ENCODE data around the gene NAT16. TPM values are rescaled to one million over a fixed set of nuclear protein-coding genes. Genes with fewer than 3 reads are reported as not detected.
A peak's percentile ranks its signal among the peaks of the same experiment; 100 is the strongest.

The NAT16 gene
- total RNA-seq, 1 donor from 2014 or later: 2.4 TPM

DNA sequence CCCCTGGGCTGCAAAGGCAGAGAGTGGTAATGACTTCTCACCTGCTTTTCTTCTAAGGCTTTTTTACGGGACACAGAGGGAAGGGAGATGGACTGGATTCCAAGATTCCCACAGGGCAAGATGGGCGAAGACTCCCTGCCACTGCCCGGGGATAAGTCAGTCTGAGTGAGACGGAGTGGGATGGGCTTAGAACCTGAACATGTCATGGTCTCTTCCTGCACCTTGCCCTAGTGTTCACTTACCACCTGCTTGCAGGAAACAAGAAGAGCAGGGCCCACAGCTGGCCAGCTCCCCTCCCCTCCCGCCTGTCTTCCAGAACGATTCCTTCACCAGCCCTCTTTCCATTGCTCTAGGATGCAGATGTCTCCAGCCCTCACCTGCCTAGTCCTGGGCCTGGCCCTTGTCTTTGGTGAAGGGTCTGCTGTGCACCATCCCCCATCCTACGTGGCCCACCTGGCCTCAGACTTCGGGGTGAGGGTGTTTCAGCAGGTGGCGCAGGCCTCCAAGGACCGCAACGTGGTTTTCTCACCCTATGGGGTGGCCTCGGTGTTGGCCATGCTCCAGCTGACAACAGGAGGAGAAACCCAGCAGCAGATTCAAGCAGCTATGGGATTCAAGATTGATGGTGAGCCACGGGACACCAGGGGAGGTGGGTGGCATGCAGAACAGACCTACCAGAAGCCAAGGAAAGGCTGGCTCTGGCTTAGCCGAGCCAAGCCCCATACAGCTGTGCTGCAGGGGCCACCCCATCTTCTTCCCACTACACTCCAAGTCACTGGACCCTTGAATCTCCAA is 51.9 kb downstream of the NAT16 start:
- Mint-ChIP-seq H3K4me1 (ENCODE audit: low read depth, unreplicated experiment) (no peaks in the 10 kb centered on the region), H3K27ac (ENCODE audit: unreplicated experiment) (no peak overlapping the region), H3K27me3 (ENCODE audit: unreplicated experiment) (peaks cover 5% of the 10 kb centered on the region), H3K9me3 (ENCODE audit: unreplicated experiment) (peaks cover 2% of the 10 kb centered on the region), H3K4me3 (ENCODE audit: unreplicated experiment) (no peak overlapping the region), H3K36me3 (ENCODE audit: unreplicated experiment) (no peaks in the 10 kb centered on the region)
- DNase-seq: no peak
- TF ChIP-seq, protein P1, sequence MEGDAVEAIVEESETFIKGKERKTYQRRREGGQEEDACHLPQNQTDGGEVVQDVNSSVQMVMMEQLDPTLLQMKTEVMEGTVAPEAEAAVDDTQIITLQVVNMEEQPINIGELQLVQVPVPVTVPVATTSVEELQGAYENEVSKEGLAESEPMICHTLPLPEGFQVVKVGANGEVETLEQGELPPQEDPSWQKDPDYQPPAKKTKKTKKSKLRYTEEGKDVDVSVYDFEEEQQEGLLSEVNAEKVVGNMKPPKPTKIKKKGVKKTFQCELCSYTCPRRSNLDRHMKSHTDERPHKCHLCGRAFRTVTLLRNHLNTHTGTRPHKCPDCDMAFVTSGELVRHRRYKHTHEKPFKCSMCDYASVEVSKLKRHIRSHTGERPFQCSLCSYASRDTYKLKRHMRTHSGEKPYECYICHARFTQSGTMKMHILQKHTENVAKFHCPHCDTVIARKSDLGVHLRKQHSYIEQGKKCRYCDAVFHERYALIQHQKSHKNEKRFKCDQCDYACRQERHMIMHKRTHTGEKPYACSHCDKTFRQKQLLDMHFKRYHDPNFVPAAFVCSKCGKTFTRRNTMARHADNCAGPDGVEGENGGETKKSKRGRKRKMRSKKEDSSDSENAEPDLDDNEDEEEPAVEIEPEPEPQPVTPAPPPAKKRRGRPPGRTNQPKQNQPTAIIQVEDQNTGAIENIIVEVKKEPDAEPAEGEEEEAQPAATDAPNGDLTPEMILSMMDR (IDR thresholded peaks at IDR 0.05; ENCODE audit: partially characterized antibody, unreplicated experiment): no peak

DNA sequence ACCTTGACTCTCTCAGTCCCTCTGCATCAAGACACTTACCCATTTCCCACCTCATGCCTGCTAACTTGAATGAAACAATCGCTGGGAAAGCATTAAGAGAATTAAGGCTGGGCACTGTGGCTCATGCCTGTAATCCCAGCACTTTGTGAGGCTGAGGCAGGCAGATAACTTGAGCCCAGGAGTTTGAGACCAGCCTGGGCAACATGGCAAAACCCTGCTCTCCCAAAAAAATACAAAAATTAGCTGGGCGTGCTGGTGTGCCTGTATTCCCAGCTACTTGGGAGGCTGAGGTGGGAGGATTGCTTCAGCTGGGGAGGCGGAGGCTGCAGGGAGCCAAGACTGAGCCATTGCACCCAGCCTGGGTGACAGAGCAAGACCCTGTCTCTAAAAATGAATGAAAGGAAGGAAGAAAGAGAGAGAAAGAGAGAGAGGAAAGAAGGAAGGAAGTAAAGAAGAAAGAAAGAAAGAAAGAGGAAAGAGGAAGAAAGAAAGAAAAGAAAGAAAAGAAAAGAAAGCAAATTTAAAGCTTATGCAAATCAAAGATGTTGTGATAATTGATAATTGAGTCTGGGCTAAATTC is 52.5 kb downstream of the NAT16 start:
- Mint-ChIP-seq H3K4me1 (ENCODE audit: low read depth, unreplicated experiment) (no peaks in the 10 kb centered on the region), H3K36me3 (ENCODE audit: unreplicated experiment) (no peaks in the 10 kb centered on the region), H3K9me3 (ENCODE audit: unreplicated experiment) (peaks cover 2% of the 10 kb centered on the region), H3K27ac (ENCODE audit: unreplicated experiment) (no peak overlapping the region), H3K4me3 (ENCODE audit: unreplicated experiment) (no peak overlapping the region), H3K27me3 (ENCODE audit: unreplicated experiment) (peaks cover 4% of the 10 kb centered on the region)
- DNase-seq: no peak
- TF ChIP-seq, protein P1 (IDR thresholded peaks at IDR 0.05; ENCODE audit: partially characterized antibody, unreplicated experiment): no peak

DNA sequence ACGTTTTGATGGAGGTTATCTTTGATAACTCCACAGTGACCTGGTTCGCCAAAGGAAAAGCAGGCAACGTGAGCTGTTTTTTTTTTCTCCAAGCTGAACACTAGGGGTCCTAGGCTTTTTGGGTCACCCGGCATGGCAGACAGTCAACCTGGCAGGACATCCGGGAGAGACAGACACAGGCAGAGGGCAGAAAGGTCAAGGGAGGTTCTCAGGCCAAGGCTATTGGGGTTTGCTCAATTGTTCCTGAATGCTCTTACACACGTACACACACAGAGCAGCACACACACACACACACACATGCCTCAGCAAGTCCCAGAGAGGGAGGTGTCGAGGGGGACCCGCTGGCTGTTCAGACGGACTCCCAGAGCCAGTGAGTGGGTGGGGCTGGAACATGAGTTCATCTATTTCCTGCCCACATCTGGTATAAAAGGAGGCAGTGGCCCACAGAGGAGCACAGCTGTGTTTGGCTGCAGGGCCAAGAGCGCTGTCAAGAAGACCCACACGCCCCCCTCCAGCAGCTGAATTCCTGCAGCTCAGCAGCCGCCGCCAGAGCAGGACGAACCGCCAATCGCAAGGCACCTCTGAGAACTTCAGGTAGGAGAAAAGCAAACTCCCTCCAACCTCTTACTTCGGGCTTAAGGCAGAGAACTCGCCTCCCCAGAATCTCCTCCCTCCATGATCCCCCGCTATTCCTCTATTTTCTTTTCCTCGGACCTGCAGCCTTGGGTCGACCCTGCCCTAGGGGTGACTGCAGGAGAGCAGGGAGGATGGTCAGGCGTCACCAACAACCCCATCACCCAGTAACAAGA is 53.2 kb downstream of the NAT16 start, which contains the start of gene SERPINE1:
Gene SERPINE1, plus strand, starts transcription at position 454 of the 809 bp plus-strand sequence. CDS start 1,290 bp downstream, outside the sequence.
- H3K27ac Mint-ChIP-seq (ENCODE audit: unreplicated experiment): no peak within 1 kb of the TSS
- H3K27me3 Mint-ChIP-seq (ENCODE audit: unreplicated experiment): peaks cover 6% of the 10 kb centered on the region
- no peak for DNase-seq
- TF ChIP-seq, protein P1 (IDR thresholded peaks at IDR 0.05; ENCODE audit: partially characterized antibody, unreplicated experiment): peak; percentile 38
- peaks cover 2% of the 10 kb centered on the region for H3K9me3 Mint-ChIP-seq (ENCODE audit: unreplicated experiment)
- no peaks in the 10 kb centered on the region for H3K36me3 Mint-ChIP-seq (ENCODE audit: unreplicated experiment)
- H3K4me3 Mint-ChIP-seq (ENCODE audit: unreplicated experiment): no peak within 1 kb of the TSS
- peaks cover 1% of the 10 kb centered on the region for H3K4me1 Mint-ChIP-seq (ENCODE audit: low read depth, unreplicated experiment)

DNA sequence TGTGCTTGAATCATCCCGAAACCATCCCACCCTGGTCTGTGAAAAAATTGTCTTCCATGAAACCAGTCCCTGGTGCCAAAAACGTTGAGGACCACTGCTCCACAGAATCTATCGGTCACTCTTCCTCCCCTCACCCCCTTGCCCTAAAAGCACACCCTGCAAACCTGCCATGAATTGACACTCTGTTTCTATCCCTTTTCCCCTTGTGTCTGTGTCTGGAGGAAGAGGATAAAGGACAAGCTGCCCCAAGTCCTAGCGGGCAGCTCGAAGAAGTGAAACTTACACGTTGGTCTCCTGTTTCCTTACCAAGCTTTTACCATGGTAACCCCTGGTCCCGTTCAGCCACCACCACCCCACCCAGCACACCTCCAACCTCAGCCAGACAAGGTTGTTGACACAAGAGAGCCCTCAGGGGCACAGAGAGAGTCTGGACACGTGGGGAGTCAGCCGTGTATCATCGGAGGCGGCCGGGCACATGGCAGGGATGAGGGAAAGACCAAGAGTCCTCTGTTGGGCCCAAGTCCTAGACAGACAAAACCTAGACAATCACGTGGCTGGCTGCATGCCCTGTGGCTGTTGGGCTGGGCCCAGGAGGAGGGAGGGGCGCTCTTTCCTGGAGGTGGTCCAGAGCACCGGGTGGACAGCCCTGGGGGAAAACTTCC is 54.0 kb downstream of the NAT16 start:
- H3K9me3 Mint-ChIP-seq (ENCODE audit: unreplicated experiment): peaks cover 2% of the 10 kb centered on the region
- H3K4me1 Mint-ChIP-seq (ENCODE audit: low read depth, unreplicated experiment): peaks cover 1% of the 10 kb centered on the region
- DNase-seq: no peak
- peaks cover 6% of the 10 kb centered on the region for H3K27me3 Mint-ChIP-seq (ENCODE audit: unreplicated experiment)
- no peak overlapping the region for H3K27ac Mint-ChIP-seq (ENCODE audit: unreplicated experiment)
- TF ChIP-seq, protein P1 (IDR thresholded peaks at IDR 0.05; ENCODE audit: partially characterized antibody, unreplicated experiment): no peak
- no peak overlapping the region for H3K4me3 Mint-ChIP-seq (ENCODE audit: unreplicated experiment)
- H3K36me3 Mint-ChIP-seq (ENCODE audit: unreplicated experiment): no peaks in the 10 kb centered on the region
